HCT116 (cell line): ENCODE measurements around the gene B3GNT5. TPM values are rescaled to one million over a fixed set of nuclear protein-coding genes. Genes with fewer than 3 reads are reported as not detected.

Experiments
- ATAC-seq: fragments of 200-7000 bp; cut with Tn5 transposase; 2 replicates; pipeline ENCODE4 v1.9.1; 2020; ENCODE audit warnings: mild to moderate bottlenecking, moderate library complexity
- BruUV-seq: library from RNA; stranded (reverse); fragments of 400-500 nt; replicated peaks from 2 replicates; lab custom pipeline; 2021; lab: Mats Ljungman, UMichigan
- CTCF ChIA-PET: fragments of 300-600 bp; sonication (Branson Sonifier 250); formaldehyde crosslinking; loops from one replicate; lab custom pipeline; 2021; ENCODE audit warnings: antibody characterized with exemption; lab: Charles Lee
- POLR2A ChIA-PET: fragments of 300-600, 350-600 bp; sonication (Branson Sonifier 250); formaldehyde crosslinking; loops from one replicate; lab custom pipeline; 2021; ENCODE audit warnings: antibody characterized with exemption; lab: Charles Lee
- RAD21 ChIA-PET, 2 experiments: fragments of 300-600 bp; sonication (Branson Sonifier 250); formaldehyde crosslinking; loops; one replicate each; lab custom pipeline; 2023; ENCODE audit warnings: low total read pairs in 2 of 2; ENCODE audit not compliant: uncharacterized antibody in 2 of 2, unreplicated experiment in 2 of 2, low non-redundant PET in 1 of 2; lab: Charles Lee
- DNase-seq: peaks from one replicate; pipeline ENCODE4 v3.0.0-alpha.2; 2010; ENCODE audit warnings: low read depth, low spot score
- H2AFZ ChIP-seq: fragments of 200-600 bp; shearing (Covaris generic), sonication (generic); 2 replicates; pipeline ENCODE4 v1.6.1; 2017; ENCODE audit warnings: low read depth, mixed run types, mixed read lengths, antibody characterized with exemption, low read length; ENCODE audit not compliant: poor library complexity, severe bottlenecking
- H3K27ac ChIP-seq: 2 replicates; pipeline ENCODE4 v1.5.1; 2012; ENCODE audit warnings: low read depth, low read length
- H3K27me3 ChIP-seq: fragments of 200-600 bp; sonication (generic); 2 replicates; pipeline ENCODE4 v1.6.1; 2016; ENCODE audit warnings: mixed run types, low read length, mixed read lengths; ENCODE audit not compliant: insufficient read depth
- H3K36me3 ChIP-seq, 2 experiments: fragments of 200-500 bp in 1 of 2; fragments of 200-600 bp in 1 of 2; sonication (Bioruptor generic) in 1 of 2; sonication (generic) in 1 of 2; 2 replicates each; pipeline versions ENCODE4 v1.5.1 to v1.6.1; 2014 to 2016; ENCODE audit warnings: low read length in 2 of 2, inconsistent platforms in 1 of 2, mixed read lengths in 1 of 2, mixed run types in 1 of 2; ENCODE audit not compliant: insufficient read depth in 2 of 2, control insufficient read depth in 1 of 2
- H3K4me1 ChIP-seq, 2 experiments: fragments of 200-600 bp in 1 of 2; sonication (generic) in 1 of 2; 2 replicates each; pipeline versions ENCODE4 v1.5.1 to v1.6.1; 2012 to 2017; ENCODE audit warnings: low read length in 2 of 2, inconsistent platforms in 1 of 2, mild to moderate bottlenecking in 1 of 2, mixed read lengths in 1 of 2, mixed run types in 1 of 2, moderate library complexity in 1 of 2; ENCODE audit not compliant: insufficient read depth in 2 of 2, control insufficient read depth in 1 of 2
- H3K4me2 ChIP-seq: fragments of 200-600 bp; sonication (generic); 2 replicates; pipeline ENCODE4 v1.6.1; 2017; ENCODE audit warnings: mixed run types, low read length, mixed read lengths
- H3K4me3 ChIP-seq, 2 experiments: fragments of 200-600 bp in 1 of 2; sonication (generic) in 1 of 2; replicated peaks in 1 of 2; 2 replicates each; pipeline ENCODE4 v1.5.1; 2011 to 2016; ENCODE audit warnings: low read length in 2 of 2, control low read depth in 1 of 2, low read depth in 1 of 2, mild to moderate bottlenecking in 1 of 2, mixed read lengths in 1 of 2, mixed run types in 1 of 2
- H3K79me2 ChIP-seq: fragments of 200-600 bp; sonication (generic); 2 replicates; pipeline ENCODE4 v1.6.1; 2017; ENCODE audit warnings: mild to moderate bottlenecking, mixed run types, low read length, moderate library complexity, mixed read lengths; ENCODE audit not compliant: insufficient read depth
- H3K9ac ChIP-seq: fragments of 200-600 bp; sonication (generic); 2 replicates; pipeline ENCODE4 v1.6.1; 2016; ENCODE audit warnings: low read length, mixed read lengths
- H3K9me2 ChIP-seq: fragments of 200-600 bp; sonication (generic), shearing (Covaris generic); 2 replicates; pipeline ENCODE4 v1.6.1; 2017; ENCODE audit warnings: mixed run types, mild to moderate bottlenecking, moderate library complexity; ENCODE audit not compliant: insufficient read depth
- H3K9me3 ChIP-seq, 2 experiments: fragments of 200-500 bp in 1 of 2; fragments of 200-600 bp in 1 of 2; sonication (Bioruptor generic) in 1 of 2; sonication (generic) in 1 of 2; 2 replicates each; pipeline ENCODE4 v1.6.1; 2014 to 2017; ENCODE audit warnings: low read length in 2 of 2, mixed read lengths in 2 of 2, inconsistent platforms in 1 of 2, low read depth in 1 of 2, mild to moderate bottlenecking in 1 of 2, mixed run types in 1 of 2, moderate library complexity in 1 of 2; ENCODE audit not compliant: control insufficient read depth in 1 of 2, insufficient read depth in 1 of 2
- H4K20me1 ChIP-seq: fragments of 200-600 bp; sonication (generic), shearing (Covaris generic); 2 replicates; pipeline ENCODE4 v1.6.1; 2017; ENCODE audit warnings: mixed run types, mild to moderate bottlenecking, moderate library complexity; ENCODE audit not compliant: insufficient read depth
- CEBPB ChIP-seq: IDR thresholded peaks from 2 replicates; pipeline ENCODE4 v1.6.1; 2012; ENCODE audit warnings: low read depth
- EGR1 ChIP-seq: IDR thresholded peaks from 2 replicates; pipeline ENCODE4 v1.6.1; 2012; ENCODE audit warnings: low read depth
- EZH2phosphoT487 ChIP-seq: fragments of 200-600 bp; IDR thresholded peaks from 2 replicates; pipeline ENCODE4 v1.6.1; 2018; ENCODE audit warnings: antibody characterized with exemption, borderline replicate concordance
- POLR2AphosphoS5 ChIP-seq: IDR thresholded peaks from 2 replicates; pipeline ENCODE4 v1.6.1; 2011; ENCODE audit warnings: mild to moderate bottlenecking, low read depth, low read length, moderate library complexity
- RAD21 ChIP-seq: IDR thresholded peaks from 2 replicates; pipeline ENCODE4 v1.6.1; 2012; ENCODE audit warnings: low read depth, mild to moderate bottlenecking
- SIN3A ChIP-seq: IDR thresholded peaks from 2 replicates; pipeline ENCODE4 v1.6.1; 2012; ENCODE audit warnings: low read depth
- SP1 ChIP-seq: IDR thresholded peaks from 2 replicates; pipeline ENCODE4 v1.6.1; 2012; ENCODE audit warnings: low read depth
- TCF7L2 ChIP-seq: IDR thresholded peaks from 2 replicates; pipeline ENCODE4 v1.7.0; 2011; ENCODE audit warnings: borderline replicate concordance, inconsistent platforms; ENCODE audit not compliant: insufficient read depth, insufficient read length; ENCODE audit errors: extremely low read depth
- YY1 ChIP-seq: IDR thresholded peaks from 2 replicates; pipeline ENCODE4 v1.6.1; 2011; ENCODE audit warnings: low read length, low read depth, moderate library complexity, mild to moderate bottlenecking; ENCODE audit not compliant: insufficient replicate concordance; ENCODE audit errors: extremely low read depth
- ZNF274 ChIP-seq: fragments of 200-500 bp; sonication (Bioruptor generic); IDR thresholded peaks from 2 replicates; pipeline ENCODE4 v1.6.1; 2014; ENCODE audit warnings: mild to moderate bottlenecking, low read depth, low read length, inconsistent platforms
- intact Hi-C: fragments of 100-400 bp; cut with micrococcal nuclease; formaldehyde crosslinking; loops from 2 replicates; pipeline ENCODE4 v1.10.0; 2022
- total RNA-seq: library from RNA; stranded (reverse); gene quantifications from one replicate; pipeline ENCODE4 v1.2.1, GENCODE V29; 2021; ENCODE audit not compliant: unreplicated experiment
- TF ChIP-seq, protein P1 (sequence below): IDR thresholded peaks from 2 replicates; pipeline ENCODE4 v1.6.1; 2012
- TF ChIP-seq, protein P2 (sequence below): IDR thresholded peaks from 2 replicates; pipeline ENCODE4 v1.6.1; 2012; ENCODE audit warnings: low read depth
- TF ChIP-seq, protein P3 (sequence below): IDR thresholded peaks from 2 replicates; pipeline ENCODE4 v1.6.1; 2011; ENCODE audit warnings: mild to moderate bottlenecking, low read length, moderate library complexity; ENCODE audit not compliant: insufficient replicate concordance; ENCODE audit errors: extremely low read depth

The B3GNT5 gene
- total RNA-seq, 1 experiment from 2014 or later: 25.3 TPM

DNA sequence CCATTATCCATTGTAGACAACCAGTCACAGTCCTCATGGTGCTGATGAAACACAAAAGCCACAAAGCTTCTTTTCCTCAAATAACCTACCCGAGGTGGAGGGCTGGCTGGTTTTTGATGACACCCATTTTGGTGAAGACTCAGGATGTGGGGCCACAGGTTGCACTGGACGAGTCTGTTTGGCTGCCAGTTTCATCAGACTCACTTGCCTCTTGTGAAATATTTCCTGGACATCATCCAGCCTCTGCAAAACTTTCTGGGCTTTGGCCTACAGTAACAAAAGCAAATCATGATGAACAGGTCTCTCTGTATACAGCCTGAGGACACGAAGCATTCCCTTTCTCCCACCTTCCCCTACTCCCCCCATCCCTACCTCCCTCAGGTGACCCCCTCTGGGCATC, 42.2 kb downstream of the B3GNT5 start:
- Histone ChIP-seq H3K27me3 (no peaks in the 10 kb centered on the region), H3K9me3 (no peaks in the 10 kb centered on the region), H4K20me1 (no peaks in the 10 kb centered on the region), H3K79me2 (no peaks in the 10 kb centered on the region), H2AFZ (no peak overlapping the region), H3K27ac (no peak overlapping the region), H3K9ac (no peak overlapping the region), H3K4me3 (no peak overlapping the region), H3K4me1 (peaks cover 0 to 8% of the 10 kb centered on the region in 2 experiments; a peak in 2 of 4 replicates), H3K9me2 (no peaks in the 10 kb centered on the region), H3K36me3 (no peaks in the 10 kb centered on the region), H3K4me2 (no peak overlapping the region)
- POLR2A ChIA-PET: no interaction called here
- intact Hi-C loops: no loop called here
- RAD21 ChIA-PET: no interaction called here
- DNase-seq: no peak
- no peak for ATAC-seq
- BruUV-seq: no TSS peak
- CTCF ChIA-PET: no interaction called here
- TF ChIP-seq, protein P1, sequence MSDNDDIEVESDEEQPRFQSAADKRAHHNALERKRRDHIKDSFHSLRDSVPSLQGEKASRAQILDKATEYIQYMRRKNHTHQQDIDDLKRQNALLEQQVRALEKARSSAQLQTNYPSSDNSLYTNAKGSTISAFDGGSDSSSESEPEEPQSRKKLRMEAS: no peak
- no peak for TF ChIP-seq ZNF274
- TF ChIP-seq EZH2phosphoT487: no peak
- TF ChIP-seq SP1: peak; percentile 24; the same call in 1 of the 2 replicates
- TF ChIP-seq RAD21: no peak
- no peak for TF ChIP-seq TCF7L2
- TF ChIP-seq EGR1: no peak
- TF ChIP-seq, protein P2, sequence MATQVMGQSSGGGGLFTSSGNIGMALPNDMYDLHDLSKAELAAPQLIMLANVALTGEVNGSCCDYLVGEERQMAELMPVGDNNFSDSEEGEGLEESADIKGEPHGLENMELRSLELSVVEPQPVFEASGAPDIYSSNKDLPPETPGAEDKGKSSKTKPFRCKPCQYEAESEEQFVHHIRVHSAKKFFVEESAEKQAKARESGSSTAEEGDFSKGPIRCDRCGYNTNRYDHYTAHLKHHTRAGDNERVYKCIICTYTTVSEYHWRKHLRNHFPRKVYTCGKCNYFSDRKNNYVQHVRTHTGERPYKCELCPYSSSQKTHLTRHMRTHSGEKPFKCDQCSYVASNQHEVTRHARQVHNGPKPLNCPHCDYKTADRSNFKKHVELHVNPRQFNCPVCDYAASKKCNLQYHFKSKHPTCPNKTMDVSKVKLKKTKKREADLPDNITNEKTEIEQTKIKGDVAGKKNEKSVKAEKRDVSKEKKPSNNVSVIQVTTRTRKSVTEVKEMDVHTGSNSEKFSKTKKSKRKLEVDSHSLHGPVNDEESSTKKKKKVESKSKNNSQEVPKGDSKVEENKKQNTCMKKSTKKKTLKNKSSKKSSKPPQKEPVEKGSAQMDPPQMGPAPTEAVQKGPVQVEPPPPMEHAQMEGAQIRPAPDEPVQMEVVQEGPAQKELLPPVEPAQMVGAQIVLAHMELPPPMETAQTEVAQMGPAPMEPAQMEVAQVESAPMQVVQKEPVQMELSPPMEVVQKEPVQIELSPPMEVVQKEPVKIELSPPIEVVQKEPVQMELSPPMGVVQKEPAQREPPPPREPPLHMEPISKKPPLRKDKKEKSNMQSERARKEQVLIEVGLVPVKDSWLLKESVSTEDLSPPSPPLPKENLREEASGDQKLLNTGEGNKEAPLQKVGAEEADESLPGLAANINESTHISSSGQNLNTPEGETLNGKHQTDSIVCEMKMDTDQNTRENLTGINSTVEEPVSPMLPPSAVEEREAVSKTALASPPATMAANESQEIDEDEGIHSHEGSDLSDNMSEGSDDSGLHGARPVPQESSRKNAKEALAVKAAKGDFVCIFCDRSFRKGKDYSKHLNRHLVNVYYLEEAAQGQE: no peak
- TF ChIP-seq POLR2AphosphoS5: no peak
- TF ChIP-seq, protein P3, sequence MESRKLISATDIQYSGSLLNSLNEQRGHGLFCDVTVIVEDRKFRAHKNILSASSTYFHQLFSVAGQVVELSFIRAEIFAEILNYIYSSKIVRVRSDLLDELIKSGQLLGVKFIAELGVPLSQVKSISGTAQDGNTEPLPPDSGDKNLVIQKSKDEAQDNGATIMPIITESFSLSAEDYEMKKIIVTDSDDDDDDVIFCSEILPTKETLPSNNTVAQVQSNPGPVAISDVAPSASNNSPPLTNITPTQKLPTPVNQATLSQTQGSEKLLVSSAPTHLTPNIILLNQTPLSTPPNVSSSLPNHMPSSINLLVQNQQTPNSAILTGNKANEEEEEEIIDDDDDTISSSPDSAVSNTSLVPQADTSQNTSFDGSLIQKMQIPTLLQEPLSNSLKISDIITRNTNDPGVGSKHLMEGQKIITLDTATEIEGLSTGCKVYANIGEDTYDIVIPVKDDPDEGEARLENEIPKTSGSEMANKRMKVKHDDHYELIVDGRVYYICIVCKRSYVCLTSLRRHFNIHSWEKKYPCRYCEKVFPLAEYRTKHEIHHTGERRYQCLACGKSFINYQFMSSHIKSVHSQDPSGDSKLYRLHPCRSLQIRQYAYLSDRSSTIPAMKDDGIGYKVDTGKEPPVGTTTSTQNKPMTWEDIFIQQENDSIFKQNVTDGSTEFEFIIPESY: no peak
- peak; percentile 88 for TF ChIP-seq CEBPB
- no peak for TF ChIP-seq SIN3A
- TF ChIP-seq YY1: no peak
